Adrenal gland (tissue), 5 donors: ENCODE measurements around the gene RALY.

Experiments
- POLR2A ChIP-seq, 2 donors: fragments of 450-650 bp; IDR thresholded peaks; one replicate each; pipeline ENCODE4 v1.6.1; 2017; ENCODE audit warnings: antibody characterized with exemption in 2 of 2, mild to moderate bottlenecking in 2 of 2, moderate library complexity in 1 of 2
- TF ChIP-seq, protein P1 (sequence below), 6 experiments: fragments of 450-650 bp in 4 of 6; fragments of 200-600 bp in 2 of 6; sonication (generic) in 1 of 6; IDR thresholded peaks; 1 replicate in 5 of 6; 2 replicates in 1 of 6; pipeline versions ENCODE4 v1.5.1 to v1.8.0; 2016 to 2021; ENCODE audit warnings: antibody characterized with exemption in 6 of 6, mild to moderate bottlenecking in 2 of 6, moderate library complexity in 1 of 6
- donor health status: DM: no; HTN: no; CAD: no.

DNA sequence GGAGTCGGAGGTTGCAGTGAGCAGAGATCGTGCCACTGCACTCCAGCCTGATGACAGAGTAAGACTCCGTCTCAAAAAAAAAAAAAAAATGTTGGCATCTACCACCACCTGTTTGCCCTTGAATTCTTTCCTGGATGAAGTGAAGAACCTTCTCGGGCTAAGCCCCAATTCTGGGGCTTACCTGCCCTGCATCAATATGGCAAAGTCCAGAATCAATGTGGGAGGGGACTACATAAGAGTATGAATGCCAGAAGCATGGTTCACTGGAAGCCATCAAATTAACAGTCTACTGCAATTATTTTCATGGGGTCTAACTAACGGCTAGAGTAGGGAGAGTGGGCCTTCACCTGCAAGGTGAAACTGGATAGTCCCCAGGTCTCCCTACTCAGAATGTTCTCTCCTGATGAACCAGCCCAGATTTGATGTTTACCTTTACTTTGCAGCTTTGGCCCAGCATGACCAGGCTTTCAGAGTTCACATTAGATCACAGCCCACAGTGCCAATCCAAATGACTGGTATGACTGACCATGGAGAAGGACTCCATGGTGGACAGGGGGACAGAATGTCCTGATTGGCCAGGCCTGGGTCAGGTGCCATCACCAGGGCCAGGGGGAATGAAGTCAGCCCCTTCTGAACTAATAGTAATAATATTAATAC, 7.0 kb upstream of the RALY start:
- TF ChIP-seq, protein P1, sequence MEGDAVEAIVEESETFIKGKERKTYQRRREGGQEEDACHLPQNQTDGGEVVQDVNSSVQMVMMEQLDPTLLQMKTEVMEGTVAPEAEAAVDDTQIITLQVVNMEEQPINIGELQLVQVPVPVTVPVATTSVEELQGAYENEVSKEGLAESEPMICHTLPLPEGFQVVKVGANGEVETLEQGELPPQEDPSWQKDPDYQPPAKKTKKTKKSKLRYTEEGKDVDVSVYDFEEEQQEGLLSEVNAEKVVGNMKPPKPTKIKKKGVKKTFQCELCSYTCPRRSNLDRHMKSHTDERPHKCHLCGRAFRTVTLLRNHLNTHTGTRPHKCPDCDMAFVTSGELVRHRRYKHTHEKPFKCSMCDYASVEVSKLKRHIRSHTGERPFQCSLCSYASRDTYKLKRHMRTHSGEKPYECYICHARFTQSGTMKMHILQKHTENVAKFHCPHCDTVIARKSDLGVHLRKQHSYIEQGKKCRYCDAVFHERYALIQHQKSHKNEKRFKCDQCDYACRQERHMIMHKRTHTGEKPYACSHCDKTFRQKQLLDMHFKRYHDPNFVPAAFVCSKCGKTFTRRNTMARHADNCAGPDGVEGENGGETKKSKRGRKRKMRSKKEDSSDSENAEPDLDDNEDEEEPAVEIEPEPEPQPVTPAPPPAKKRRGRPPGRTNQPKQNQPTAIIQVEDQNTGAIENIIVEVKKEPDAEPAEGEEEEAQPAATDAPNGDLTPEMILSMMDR (IDR thresholded peaks at IDR 0.05), result no peak
- TF ChIP-seq POLR2A (IDR thresholded peaks at IDR 0.05), result no peak
